ENCODE measurements around the gene DCDC2.

DNA sequence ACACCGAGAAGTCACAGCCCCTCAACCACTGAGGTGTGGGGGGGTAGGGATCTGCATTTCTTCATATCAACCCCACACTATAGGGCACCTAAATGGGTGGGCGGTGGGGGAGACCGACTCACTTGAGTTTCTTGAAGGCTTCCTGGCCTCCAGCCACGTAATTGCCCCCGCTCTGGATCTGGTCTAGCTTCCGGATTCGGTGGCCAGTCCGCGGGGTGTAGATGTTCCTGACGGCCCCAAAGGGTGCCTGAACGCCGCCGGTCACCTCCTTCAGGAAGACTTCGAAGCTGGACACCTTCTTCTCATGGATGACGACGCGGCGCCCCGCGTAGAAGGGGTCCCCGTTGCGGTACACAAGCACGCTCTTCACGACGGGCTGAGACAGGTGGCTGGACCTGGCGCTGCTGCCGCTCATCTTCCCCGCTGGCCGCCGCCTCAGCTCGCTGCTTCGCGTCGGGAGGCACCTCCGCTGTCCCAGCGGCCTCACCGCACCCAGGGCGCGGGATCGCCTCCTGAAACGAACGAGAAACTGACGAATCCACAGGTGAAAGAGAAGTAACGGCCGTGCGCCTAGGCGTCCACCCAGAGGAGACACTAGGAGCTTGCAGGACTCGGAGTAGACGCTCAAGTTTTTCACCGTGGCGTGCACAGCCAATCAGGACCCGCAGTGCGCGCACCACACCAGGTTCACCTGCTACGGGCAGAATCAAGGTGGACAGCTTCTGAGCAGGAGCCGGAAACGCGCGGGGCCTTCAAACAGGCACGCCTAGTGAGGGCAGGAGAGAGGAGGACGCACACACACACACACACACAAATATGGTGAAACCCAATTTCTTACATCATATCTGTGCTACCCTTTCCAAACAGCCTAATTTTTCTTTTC is at the start of gene DCDC2:
- TF ChIP-seq FOXP2 (optimal IDR thresholded peaks at IDR 0.05; ENCODE audit: borderline replicate concordance, extremely low read depth, extremely low read length, insufficient read depth) (no peak), POLR2AphosphoS5 (IDR thresholded peaks at IDR 0.05; ENCODE audit: low read depth, low read length) (no peak), TAF1 (IDR thresholded peaks at IDR 0.05; ENCODE audit: borderline replicate concordance, insufficient read depth, low read length) (no peak)

Data from PFSK-1 (cell line).